Hepatocyte (in vitro differentiated cells): ENCODE data around the gene CSMD2. TPM values are rescaled to one million over a fixed set of nuclear protein-coding genes. Genes with fewer than 3 reads are reported as not detected.

ENCODE experiments used
- DNase-seq: peaks from one replicate; pipeline ENCODE4 v3.0.0-alpha.2; 2016; ENCODE audit warnings: low spot score
- H2AFZ ChIP-seq: fragments of 200-600 bp; sonication (generic); 2 replicates; pipeline ENCODE4 v1.6.0; 2016; ENCODE audit warnings: antibody characterized with exemption, mild to moderate bottlenecking
- H3K27ac ChIP-seq: fragments of 200-600 bp; sonication (generic); 2 replicates; pipeline ENCODE4 v1.5.1; 2016; ENCODE audit warnings: mild to moderate bottlenecking
- H3K27me3 ChIP-seq: fragments of 200-600 bp; sonication (generic); 2 replicates; pipeline ENCODE4 v1.6.1; 2016
- H3K36me3 ChIP-seq: fragments of 200-600 bp; sonication (generic); replicated peaks from 2 replicates; pipeline ENCODE4 v1.5.1; 2016; ENCODE audit warnings: low read depth; ENCODE audit not compliant: insufficient read depth
- H3K4me1 ChIP-seq: fragments of 200-600 bp; sonication (generic); 2 replicates; pipeline ENCODE4 v1.5.1; 2016; ENCODE audit warnings: mild to moderate bottlenecking, moderate library complexity; ENCODE audit not compliant: insufficient read depth
- H3K4me2 ChIP-seq: fragments of 200-600 bp; sonication (generic); 2 replicates; pipeline ENCODE4 v1.6.0; 2016
- H3K4me3 ChIP-seq: fragments of 200-600 bp; sonication (generic); 2 replicates; pipeline ENCODE4 v1.5.1; 2016; ENCODE audit warnings: mild to moderate bottlenecking
- H3K79me2 ChIP-seq: fragments of 200-600 bp; sonication (generic); 2 replicates; pipeline ENCODE4 v1.6.0; 2017; ENCODE audit warnings: mild to moderate bottlenecking
- H3K9me2 ChIP-seq: fragments of 200-600 bp; sonication (generic); replicated peaks from 2 replicates; pipeline ENCODE4 v1.6.0; 2017; ENCODE audit warnings: mild to moderate bottlenecking; ENCODE audit not compliant: insufficient read depth
- H3K9me3 ChIP-seq: fragments of 200-600 bp; sonication (generic); 2 replicates; pipeline ENCODE4 v1.5.1; 2016; ENCODE audit warnings: low read depth, mild to moderate bottlenecking
- H4K20me1 ChIP-seq: fragments of 200-600 bp; sonication (generic); 2 replicates; pipeline ENCODE4 v1.6.0; 2016; ENCODE audit warnings: mild to moderate bottlenecking; ENCODE audit not compliant: insufficient read depth, poor library complexity, severe bottlenecking
- CTCF ChIP-seq: fragments of 200-600 bp; sonication (generic); IDR thresholded peaks from 2 replicates; pipeline ENCODE4 v1.5.1; 2016; ENCODE audit warnings: antibody characterized with exemption, mild to moderate bottlenecking; ENCODE audit not compliant: poor library complexity
- EZH2 ChIP-seq: fragments of 200-600 bp; sonication (generic); IDR thresholded peaks from 2 replicates; pipeline ENCODE4 v1.6.1; 2016; ENCODE audit warnings: antibody characterized with exemption, mild to moderate bottlenecking, borderline replicate concordance
- EZH2phosphoT487 ChIP-seq: fragments of 200-600 bp; sonication (generic); IDR thresholded peaks from one replicate; pipeline ENCODE4 v1.6.1; 2018; ENCODE audit warnings: antibody characterized with exemption, mild to moderate bottlenecking, low read depth, moderate library complexity; ENCODE audit not compliant: unreplicated experiment, severe bottlenecking
- WGBS: methylation state at CpG from one replicate; pipeline ENCODE4 v1.1.6; 2016; ENCODE audit warnings: low lambda C conversion rate; ENCODE audit errors: missing lambda C conversion rate; 5-methylcytosine and 5-hydroxymethylcytosine counted together
- polyA plus RNA-seq: library from polyadenylated mRNA; unstranded; fragments of >200 nt; fragmentation: Nextera tagmentation; extraction: Ambion mirVana; gene quantifications from 2 replicates; pipeline ENCODE4 v1.2.1, GENCODE V29; 2016
- total RNA-seq: library from RNA; depleted of rRNA; stranded (reverse); fragments of >200 nt; gene quantifications from 2 replicates; pipeline ENCODE4 v1.2.3, GENCODE V29; 2014

CSMD2 gene
- total and polyA plus RNA-seq, 2 experiments from 2014 or later = 0.10 to 0.37 TPM

GRCh38 chr1:33957854-33958253, 207.2 kb downstream of the CSMD2 start:
- H4K20me1 ChIP-seq = no peaks in the 10 kb centered on the region
- H3K27ac ChIP-seq = no peak overlapping the region
- no peak overlapping the region for H3K4me2 ChIP-seq
- no peaks in the 10 kb centered on the region for H3K4me1 ChIP-seq
- peaks cover 4% of the 10 kb centered on the region for H3K27me3 ChIP-seq
- DNase-seq = no peak
- no peaks in the 10 kb centered on the region for H3K9me2 ChIP-seq
- TF ChIP-seq EZH2 = no peak
- TF ChIP-seq CTCF = no peak
- TF ChIP-seq EZH2phosphoT487 = no peak
- H3K9me3 ChIP-seq = no peaks in the 10 kb centered on the region
- no peak overlapping the region for H2AFZ ChIP-seq
- no peak overlapping the region for H3K4me3 ChIP-seq
- H3K79me2 ChIP-seq = no peaks in the 10 kb centered on the region
- H3K36me3 ChIP-seq = no peaks in the 10 kb centered on the region
- 92% methylated on average over 6 of the region's 6 CpGs for WGBS

- TF ChIP-seq CTCF = no peak
- TF ChIP-seq EZH2 = no peak
- no peak for TF ChIP-seq EZH2phosphoT487
- Histone ChIP-seq H4K20me1 (no peaks in the 10 kb centered on the region), H3K79me2 (no peaks in the 10 kb centered on the region), H3K9me2 (no peaks in the 10 kb centered on the region), H3K4me1 (no peaks in the 10 kb centered on the region), H3K27me3 (peaks cover 19% of the 10 kb centered on the region), H3K4me3 (no peak overlapping the region), H3K27ac (no peak overlapping the region), H3K4me2 (no peak overlapping the region), H3K36me3 (no peaks in the 10 kb centered on the region), H3K9me3 (no peaks in the 10 kb centered on the region), H2AFZ (no peak overlapping the region)
- WGBS = 90% methylated on average over 14 of the region's 14 CpGs
- no peak for DNase-seq
Observed at GRCh38 chr1:33955096-33955495, 209.9 kb downstream of the CSMD2 start.

GRCh38 chr1:33949570-33949969, 215.5 kb downstream of the CSMD2 start:
- no peak overlapping the region for H2AFZ ChIP-seq
- H3K4me2 ChIP-seq = no peak overlapping the region
- no peaks in the 10 kb centered on the region for H3K79me2 ChIP-seq
- 87% methylated on average over 2 of the region's 2 CpGs for WGBS
- no peaks in the 10 kb centered on the region for H4K20me1 ChIP-seq
- H3K36me3 ChIP-seq = no peaks in the 10 kb centered on the region
- no peaks in the 10 kb centered on the region for H3K4me1 ChIP-seq
- TF ChIP-seq CTCF (no peak), EZH2 (no peak), EZH2phosphoT487 (no peak)
- H3K9me2 ChIP-seq = no peaks in the 10 kb centered on the region
- no peak overlapping the region for H3K4me3 ChIP-seq
- peaks cover 20% of the 10 kb centered on the region for H3K27me3 ChIP-seq
- no peak overlapping the region for H3K27ac ChIP-seq
- H3K9me3 ChIP-seq = no peaks in the 10 kb centered on the region
- no peak for DNase-seq

GRCh38 chr1:33948291-33948690, 216.7 kb downstream of the CSMD2 start:
- Histone ChIP-seq H3K27me3 (peaks cover 20% of the 10 kb centered on the region), H3K4me3 (no peak overlapping the region), H4K20me1 (no peaks in the 10 kb centered on the region), H3K9me3 (no peaks in the 10 kb centered on the region), H3K4me1 (no peaks in the 10 kb centered on the region), H3K36me3 (no peaks in the 10 kb centered on the region), H3K4me2 (no peak overlapping the region), H2AFZ (no peak overlapping the region), H3K79me2 (no peaks in the 10 kb centered on the region), H3K27ac (no peak overlapping the region), H3K9me2 (no peaks in the 10 kb centered on the region)
- TF ChIP-seq CTCF (no peak), EZH2 (no peak), EZH2phosphoT487 (no peak)
- no peak for DNase-seq
- WGBS = 92% methylated on average over 3 of the region's 3 CpGs
